Lower leg skin (tissue), 4 donors: ENCODE measurements around the gene F13A1. TPM values are rescaled to one million over a fixed set of nuclear protein-coding genes. Genes with fewer than 3 reads are reported as not detected.

Experiments
- DNase-seq, 2 donors: peaks; one replicate each; pipeline ENCODE4 v3.0.0-alpha.2; 2019; ENCODE audit warnings: low spot score in 2 of 2
- H3K4me3 ChIP-seq: fragments of 200-600 bp; sonication (generic); 2 replicates; pipeline ENCODE4 v1.5.1; 2017; ENCODE audit warnings: mild to moderate bottlenecking, low read depth; ENCODE audit not compliant: poor library complexity, severe bottlenecking
- CTCF ChIP-seq, 3 donors: fragments of 450-650 bp; IDR thresholded peaks; one replicate each; pipeline ENCODE4 v1.5.1; 2016; ENCODE audit warnings: antibody characterized with exemption in 3 of 3, mild to moderate bottlenecking in 3 of 3, moderate library complexity in 2 of 3
- POLR2A ChIP-seq, 2 donors: fragments of 450-650 bp; IDR thresholded peaks; one replicate each; pipeline ENCODE4 v1.6.1; 2016 to 2017; ENCODE audit warnings: antibody characterized with exemption in 2 of 2, mild to moderate bottlenecking in 1 of 2, moderate library complexity in 1 of 2
- WGBS, 2 donors: methylation state at CpG; one replicate each; pipeline ENCODE4 v1.1.5; 2018; 5-methylcytosine and 5-hydroxymethylcytosine counted together
- intact Hi-C: fragments of 100-400 bp; cut with DNase I; formaldehyde crosslinking; loops from one replicate; pipeline ENCODE4 v1.15.0; 2023; ENCODE audit warnings: low total_unique reads
- total RNA-seq, 4 donors: library from RNA; depleted of rRNA; stranded (reverse); fragments of >200 nt; gene quantifications; one replicate each; pipeline ENCODE4 v1.1.0, GENCODE V29; 2016

The F13A1 gene
- total RNA-seq, 4 donors from 2014 or later, result 7.8 to 46.5 (median 16.0) TPM

- TF ChIP-seq POLR2A (IDR thresholded peaks at IDR 0.05) (no peak), CTCF (IDR thresholded peaks at IDR 0.05) (no peak)
- DNase-seq, result no peak
- 44 to 48% methylated on average over 8 of the region's 8 CpGs for WGBS, 2 donors
- intact Hi-C loops, result no loop called here
- H3K4me3 ChIP-seq, result no peak overlapping the region
Observed at GRCh38 chr6:6176586-6177228, 143.8 kb downstream of the F13A1 start.

- intact Hi-C loops, result no loop called here
- TF ChIP-seq POLR2A (IDR thresholded peaks at IDR 0.05) (no peak), CTCF (IDR thresholded peaks at IDR 0.05) (no peak)
- H3K4me3 ChIP-seq, result no peak overlapping the region
- DNase-seq, result no peak
Observed at GRCh38 chr6:6176127-6176526, 144.3 kb downstream of the F13A1 start.

GRCh38 chr6:6169141-6169540 is 151.3 kb downstream of the F13A1 start:
- WGBS, 2 donors, result 80 to 100% methylated on average over 1 of the region's 1 CpG
- DNase-seq, result no peak
- intact Hi-C loops, result no loop called here
- TF ChIP-seq POLR2A (IDR thresholded peaks at IDR 0.05) (no peak), CTCF (IDR thresholded peaks at IDR 0.05) (no peak)
- no peak overlapping the region for H3K4me3 ChIP-seq

- 83 to 96% methylated on average over 3 of the region's 3 CpGs for WGBS, 2 donors
- TF ChIP-seq POLR2A (IDR thresholded peaks at IDR 0.05), result no peak
- TF ChIP-seq CTCF (IDR thresholded peaks at IDR 0.05), result no peak
- DNase-seq, result no peak
Observed at GRCh38 chr6:6166064-6166463, 154.4 kb downstream of the F13A1 start.

GRCh38 chr6:6164367-6164766 is 156.1 kb downstream of the F13A1 start:
- H3K4me3 ChIP-seq, result no peak overlapping the region
- 84 to 90% methylated on average over 4 of the region's 4 CpGs for WGBS, 2 donors
- intact Hi-C loops, result no loop called here
- DNase-seq, result no peak
- TF ChIP-seq CTCF (IDR thresholded peaks at IDR 0.05) (no peak), POLR2A (IDR thresholded peaks at IDR 0.05) (no peak)

More at GRCh38 chr6:6166064-6166463, 154.4 kb downstream of the F13A1 start:
- no peak overlapping the region for H3K4me3 ChIP-seq
- intact Hi-C loops, result no loop called here

- WGBS, 2 donors, result 84 to 95% methylated on average over 3 of the region's 3 CpGs
- no peak for TF ChIP-seq POLR2A (IDR thresholded peaks at IDR 0.05)
- no peak for DNase-seq
- intact Hi-C loops, result no loop called here
- H3K4me3 ChIP-seq, result no peak overlapping the region
Observed at GRCh38 chr6:6154335-6154734, 166.1 kb downstream of the F13A1 start.
